GM12891 (cell line): ENCODE data around the gene TRIM26.

Experiments used
- PAX5 ChIP-seq: IDR thresholded peaks from 2 replicates; pipeline ENCODE4 v1.6.1; 2011; ENCODE audit warnings: low read length, moderate library complexity, mild to moderate bottlenecking; ENCODE audit not compliant: insufficient read depth, severe bottlenecking
- POLR2A ChIP-seq: IDR thresholded peaks from 2 replicates; pipeline ENCODE4 v1.6.1; 2011; ENCODE audit warnings: low read depth, low read length, control low read depth
- POLR2AphosphoS5 ChIP-seq: IDR thresholded peaks from 2 replicates; pipeline ENCODE4 v1.6.1; 2011; ENCODE audit warnings: low read depth, low read length, control low read depth
- SPI1 ChIP-seq: IDR thresholded peaks from 2 replicates; pipeline ENCODE4 v1.6.1; 2011; ENCODE audit warnings: low read depth, low read length, control low read depth
- TAF1 ChIP-seq: IDR thresholded peaks from 2 replicates; pipeline ENCODE4 v1.6.1; 2011; ENCODE audit warnings: low read depth, low read length, control low read depth

DNA sequence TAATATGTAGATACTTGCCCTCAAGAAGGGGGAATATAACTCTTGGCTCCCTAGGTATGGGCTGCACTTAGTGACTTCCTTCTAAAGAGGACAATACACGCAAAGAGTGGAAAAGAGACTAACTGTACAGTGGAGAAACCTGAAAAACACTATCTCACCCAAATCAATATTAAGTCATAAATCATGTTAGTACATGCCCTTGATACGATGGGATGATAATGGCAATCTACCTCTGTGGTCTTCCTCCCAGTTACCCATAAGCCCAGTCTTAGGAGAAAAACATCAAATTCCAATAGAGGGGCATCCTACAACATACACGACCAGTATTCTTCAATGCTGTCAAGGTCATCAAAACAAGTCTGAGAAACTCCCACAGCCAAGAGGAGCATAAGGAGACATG lies 1.3 kb downstream of the TRIM26 start:
- TF ChIP-seq POLR2A (no peak), POLR2AphosphoS5 (no peak), TAF1 (no peak), SPI1 (no peak), PAX5 (no peak)
